C4-2B (cell line): ENCODE measurements around the gene GALNT12.

ENCODE experiments used
- CTCF ChIP-seq: fragments of 450-650 bp; conservative IDR thresholded peaks from 2 replicates; pipeline ENCODE4 v1.5.1; 2017; ENCODE audit warnings: mild to moderate bottlenecking
- ZFX ChIP-seq: fragments of 450-650 bp; IDR thresholded peaks from 2 replicates; pipeline ENCODE4 v1.6.1; 2017

GRCh38 chr9:98789483-98790133 lies 17.9 kb upstream of the GALNT12 start:
- TF ChIP-seq CTCF (no peak), ZFX (no peak)
